Measurements from ENCODE around the gene MKRN2OS.

The MKRN2OS gene

DNA sequence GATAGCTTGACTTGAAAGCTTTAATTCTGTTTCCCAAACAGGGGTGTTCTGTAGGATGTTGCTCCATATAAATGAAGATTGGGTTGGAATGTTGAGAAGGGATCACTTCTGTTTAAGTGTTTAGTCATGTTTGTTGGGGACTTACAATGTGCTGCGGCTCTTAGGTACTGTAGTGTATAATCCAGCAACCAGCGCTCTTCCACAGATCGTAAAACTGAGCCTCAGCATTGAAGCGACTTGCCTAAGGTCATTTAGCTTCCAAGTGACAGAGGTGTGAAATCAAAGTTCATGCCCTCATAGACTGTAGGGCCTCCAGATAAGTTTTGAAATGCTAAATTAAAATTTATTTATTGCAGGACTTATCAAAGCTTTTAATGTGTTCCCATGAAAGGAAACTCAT, 13.4 kb upstream of the MKRN2OS start:
- Histone ChIP-seq H3K27ac (peak overlapping the region in 6 of 11 experiments; percentile 59 to 94 (median 88); a peak in 6 of 22 replicates), H4K20me1 (peaks cover 50 to 67% (median 60%) of the 10 kb centered on the region in 11 experiments; a peak in 21 of 22 replicates), H3K36me3 (0 out of 22 replicates have a peak, but pooled peaks cover 0 to 9% (median 0%) of the 10 kb centered on the region in 11 experiments), H3K9me3 (replicated peaks in 1 of 11) (no peaks in the 10 kb centered on the region), H3K4me3 (peak overlapping the region in 9 of 10 experiments; percentile 72 to 94 (median 82); a peak in 13 of 20 replicates), H3K9ac (peak overlapping the region; percentile 87 to 97 (median 91); a peak in 19 of 22 replicates), H3K4me2 (peak overlapping the region; percentile 79 to 98 (median 90)), H3K27me3 (peaks cover 0 to 19% (median 10%) of the 10 kb centered on the region in 11 experiments; a peak in 18 of 22 replicates), H3K4me1 (peaks cover 46 to 59% (median 52%) of the 10 kb centered on the region in 10 experiments)
- TF ChIP-seq Cebpa-rat (IDR thresholded peaks at IDR 0.05): no peak

DNA sequence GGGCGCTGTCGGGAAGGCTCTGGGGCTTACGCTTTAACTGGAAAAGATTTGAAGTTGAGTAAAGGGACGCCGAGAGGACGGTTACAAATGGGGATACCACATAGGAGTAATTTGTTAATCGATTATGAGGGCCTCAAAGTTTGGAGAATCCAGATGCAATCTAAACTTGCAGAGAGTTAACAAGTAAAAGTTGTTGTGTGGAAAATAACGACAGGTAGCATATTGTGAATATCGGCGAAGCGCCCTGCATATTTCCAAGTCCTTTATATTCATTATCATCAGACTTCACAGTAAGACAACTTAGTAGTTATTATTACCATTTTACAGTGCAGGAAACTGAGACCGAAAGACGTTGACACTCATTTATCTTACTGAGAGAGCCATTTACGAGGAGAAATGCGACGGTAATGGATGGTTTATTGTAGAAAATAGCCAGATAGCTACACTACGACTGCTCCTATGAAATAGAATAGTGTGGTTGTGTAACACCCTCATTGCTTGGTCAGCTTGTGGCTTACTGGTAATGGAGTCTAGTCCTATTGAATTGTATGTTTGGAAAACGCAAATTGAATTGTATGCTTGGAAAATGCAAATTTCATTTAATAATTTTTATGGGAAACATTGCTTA, 12.3 kb upstream of the MKRN2OS start:
- Histone ChIP-seq H4K20me1 (peaks cover 42 to 56% (median 49%) of the 10 kb centered on the region in 11 experiments; a peak in 21 of 22 replicates), H3K4me3 (peak overlapping the region; percentile 72 to 94 (median 83)), H3K4me1 (peaks cover 46 to 56% (median 52%) of the 10 kb centered on the region in 10 experiments), H3K4me2 (peak overlapping the region; percentile 79 to 98 (median 90)), H3K9ac (peak overlapping the region; percentile 87 to 97 (median 91)), H3K27ac (peak overlapping the region; percentile 59 to 94 (median 89)), H3K36me3 (0 out of 22 replicates have a peak, but pooled peaks cover 0 to 2% (median 0%) of the 10 kb centered on the region in 11 experiments), H3K27me3 (peaks cover 0 to 21% (median 11%) of the 10 kb centered on the region in 11 experiments; a peak in 18 of 22 replicates), H3K9me3 (replicated peaks in 1 of 11) (no peaks in the 10 kb centered on the region)
- TF ChIP-seq Cebpa-rat (IDR thresholded peaks at IDR 0.05): 0 out of 22 replicates have a peak, but pooled peaks of 1 of the 11 experiments have one; percentile 10

DNA sequence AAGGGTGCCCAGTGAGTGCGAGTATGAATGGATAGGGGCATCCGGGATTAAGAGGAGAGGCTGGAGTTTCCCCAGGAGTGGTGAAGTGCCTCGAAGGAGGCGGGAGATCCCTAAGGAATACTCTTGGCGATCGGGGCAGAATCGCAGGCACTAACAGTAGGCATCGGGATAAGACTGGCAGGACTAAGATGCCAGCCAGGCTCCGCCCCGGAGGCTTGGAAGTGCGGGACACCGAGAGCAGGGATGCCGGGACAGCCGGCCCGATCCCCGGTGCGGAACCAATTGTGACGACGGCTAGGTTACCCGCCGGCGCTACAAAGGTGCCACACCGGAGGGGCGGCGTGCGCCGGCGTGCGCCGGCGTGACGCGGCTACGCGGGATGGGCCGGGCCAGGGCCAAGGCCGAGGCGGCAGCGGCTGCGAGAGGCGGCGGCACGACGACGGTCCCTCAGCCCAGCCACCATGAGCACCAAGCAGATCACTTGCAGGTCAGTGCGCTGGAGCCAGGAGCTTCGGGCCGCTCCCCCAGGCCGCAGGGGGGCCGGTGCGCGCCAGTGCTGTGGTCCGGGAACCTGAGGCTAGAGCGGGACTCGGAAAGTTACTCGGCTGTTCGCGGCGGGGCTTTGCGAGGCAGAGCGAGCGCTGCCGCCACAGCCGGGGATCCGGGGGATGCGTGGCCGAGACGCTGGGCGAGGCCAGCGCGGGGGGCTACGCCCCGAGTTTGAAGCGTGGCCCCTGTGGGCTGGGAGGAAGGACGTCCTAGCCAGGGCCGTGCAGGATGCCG, 11.6 kb upstream of the MKRN2OS start, which contains the start of gene MKRN2:
Gene MKRN2 (plus strand): TSS at position 398 of the 783 bp plus-strand sequence. CDS start 64 bp downstream, at position 462.
- no peaks in the 10 kb centered on the region for H3K36me3 ChIP-seq
- H3K4me1 ChIP-seq: peaks cover 43 to 54% (median 48%) of the 10 kb centered on the region in 10 experiments
- TF ChIP-seq Cebpa-rat (IDR thresholded peaks at IDR 0.05): no peak

DNA sequence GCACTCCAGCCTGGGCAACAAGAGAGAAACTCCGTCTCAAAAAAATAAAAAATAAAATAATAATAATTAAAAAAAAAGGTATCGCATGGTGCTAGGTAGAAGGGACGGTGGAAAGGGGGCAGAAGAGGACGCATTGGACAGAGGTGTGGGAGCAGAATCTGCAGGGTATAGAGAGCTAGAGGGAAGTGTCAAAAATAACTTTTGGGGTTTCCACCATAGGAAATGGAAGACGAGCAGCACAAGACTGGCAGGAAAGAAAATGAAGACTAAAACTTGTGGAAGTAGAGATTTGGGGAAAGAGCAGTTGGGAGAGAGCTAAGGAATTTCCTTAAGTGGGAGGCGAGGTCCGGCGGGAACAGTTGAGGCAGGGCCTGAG, 11.0 kb upstream of the MKRN2OS start:
- Histone ChIP-seq H3K4me1 (peaks cover 39 to 50% (median 44%) of the 10 kb centered on the region in 10 experiments), H3K27me3 (peaks cover 0 to 21% (median 11%) of the 10 kb centered on the region in 11 experiments; a peak in 18 of 22 replicates), H3K9ac (peak overlapping the region; percentile 87 to 97 (median 91)), H4K20me1 (peaks cover 29 to 43% (median 36%) of the 10 kb centered on the region in 11 experiments; a peak in 20 of 22 replicates), H3K9me3 (replicated peaks in 1 of 11) (no peaks in the 10 kb centered on the region), H3K4me3 (peak overlapping the region; percentile 72 to 94 (median 83)), H3K27ac (peak overlapping the region; percentile 59 to 94 (median 89)), H3K36me3 (no peaks in the 10 kb centered on the region), H3K4me2 (peak overlapping the region; percentile 79 to 98 (median 89))
- TF ChIP-seq Cebpa-rat (IDR thresholded peaks at IDR 0.05): no peak

More for the DNA sequence above, 11.6 kb upstream of the MKRN2OS start, which contains the start of gene MKRN2:
- H3K4me2 ChIP-seq: peak within 1 kb of the TSS; percentile 79 to 98 (median 90)
- peak within 1 kb of the TSS; percentile 72 to 94 (median 83) for H3K4me3 ChIP-seq
- H4K20me1 ChIP-seq: peaks cover 34 to 49% (median 42%) of the 10 kb centered on the region in 11 experiments; a peak in 21 of 22 replicates
- no peaks in the 10 kb centered on the region for H3K9me3 ChIP-seq (replicated peaks in 1 of 11)
- H3K27ac ChIP-seq: peak within 1 kb of the TSS; percentile 59 to 94 (median 89)
- H3K9ac ChIP-seq: peak within 1 kb of the TSS; percentile 87 to 97 (median 91)
- H3K27me3 ChIP-seq: peaks cover 0 to 21% (median 11%) of the 10 kb centered on the region in 11 experiments; a peak in 18 of 22 replicates

DNA sequence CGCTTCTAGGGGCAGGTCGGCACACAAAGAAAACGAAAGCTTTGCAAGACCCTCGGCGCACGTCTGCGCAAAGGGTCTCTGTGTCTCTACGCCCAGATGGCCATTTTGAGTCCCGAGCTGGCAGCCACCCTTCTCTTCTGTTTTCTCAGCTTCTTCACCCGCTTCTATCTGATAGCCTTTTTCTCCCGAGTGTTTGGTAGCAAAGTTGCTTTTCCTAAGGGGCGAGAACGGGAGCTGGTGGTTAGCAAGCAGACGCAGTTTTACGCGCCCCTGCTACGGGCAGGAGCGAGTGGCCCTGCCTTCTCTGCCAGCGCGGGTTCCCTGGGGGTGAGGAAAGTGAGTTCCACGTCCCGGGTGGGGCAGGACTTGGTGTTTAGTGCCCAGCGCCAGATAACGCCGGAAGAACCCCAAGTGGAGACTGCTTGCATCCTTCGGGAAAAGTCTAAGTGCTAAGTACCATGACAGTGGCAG, 8.7 kb upstream of the MKRN2OS start:
- peak overlapping the region; percentile 43 to 81 (median 72) for H3K4me2 ChIP-seq
- H3K36me3 ChIP-seq: no peaks in the 10 kb centered on the region
- H3K27me3 ChIP-seq: peaks cover 0 to 21% (median 11%) of the 10 kb centered on the region in 11 experiments; a peak in 18 of 22 replicates
- peaks cover 5 to 20% (median 13%) of the 10 kb centered on the region in 11 experiments; a peak in 19 of 22 replicates for H4K20me1 ChIP-seq
- H3K4me3 ChIP-seq: peak overlapping the region; percentile 47 to 70 (median 60)
- peak overlapping the region; percentile 67 to 81 (median 77) for H3K9ac ChIP-seq
- H3K27ac ChIP-seq: peak overlapping the region; percentile 54 to 78 (median 70); a peak in 20 of 22 replicates
- no peak for TF ChIP-seq Cebpa-rat (IDR thresholded peaks at IDR 0.05)
- peaks cover 16 to 28% (median 21%) of the 10 kb centered on the region in 10 experiments for H3K4me1 ChIP-seq
- no peaks in the 10 kb centered on the region for H3K9me3 ChIP-seq (replicated peaks in 1 of 11)

DNA sequence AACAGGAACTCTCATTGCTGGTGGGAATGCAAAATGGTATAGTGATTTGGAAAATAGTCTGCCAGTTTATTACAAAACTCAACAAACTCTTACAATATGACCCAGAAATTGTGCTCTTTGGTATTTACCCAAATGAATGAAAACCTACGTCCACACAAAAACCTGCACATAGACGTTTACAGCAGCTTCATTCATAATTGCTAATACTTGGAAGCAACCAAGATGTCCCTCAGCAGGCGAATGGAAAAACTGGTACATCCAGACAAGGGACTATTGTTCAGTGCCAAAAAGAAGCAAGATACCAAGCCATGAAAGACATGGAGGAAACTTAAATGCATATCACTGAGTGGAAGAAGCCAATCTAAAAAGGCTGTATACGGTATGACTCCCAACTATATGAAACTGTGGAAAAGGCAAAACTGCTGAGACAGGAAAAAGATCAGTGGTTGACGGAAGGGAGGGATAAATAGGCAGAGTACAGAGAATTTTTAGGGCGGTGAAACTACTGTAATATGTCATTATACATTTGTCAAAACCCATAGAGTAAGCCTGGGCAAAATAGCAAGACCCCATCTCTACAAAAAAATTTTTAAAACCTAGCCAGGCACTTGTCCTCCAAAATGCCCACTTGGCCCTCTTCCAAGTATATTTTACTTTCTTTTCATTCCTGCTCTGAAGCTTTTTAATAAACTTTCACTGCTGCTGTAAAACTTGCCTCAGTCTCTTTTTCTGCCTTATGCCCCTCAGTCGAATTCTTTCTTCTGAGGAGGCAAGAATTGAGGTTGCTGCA, 4.9 kb upstream of the MKRN2OS start:
- H3K9ac ChIP-seq: no peak overlapping the region
- no peak overlapping the region for H3K4me2 ChIP-seq
- no peaks in the 10 kb centered on the region for H4K20me1 ChIP-seq
- no peaks in the 10 kb centered on the region for H3K36me3 ChIP-seq
- no peaks in the 10 kb centered on the region for H3K9me3 ChIP-seq (replicated peaks in 1 of 11)
- H3K4me1 ChIP-seq: peaks cover 0 to 5% (median 0%) of the 10 kb centered on the region in 10 experiments; a peak in 1 of 20 replicates
- peaks cover 0 to 17% (median 11%) of the 10 kb centered on the region in 11 experiments; a peak in 18 of 22 replicates for H3K27me3 ChIP-seq
- TF ChIP-seq Cebpa-rat (IDR thresholded peaks at IDR 0.05): no peak
- no peak overlapping the region for H3K27ac ChIP-seq
- H3K4me3 ChIP-seq: no peak overlapping the region

DNA sequence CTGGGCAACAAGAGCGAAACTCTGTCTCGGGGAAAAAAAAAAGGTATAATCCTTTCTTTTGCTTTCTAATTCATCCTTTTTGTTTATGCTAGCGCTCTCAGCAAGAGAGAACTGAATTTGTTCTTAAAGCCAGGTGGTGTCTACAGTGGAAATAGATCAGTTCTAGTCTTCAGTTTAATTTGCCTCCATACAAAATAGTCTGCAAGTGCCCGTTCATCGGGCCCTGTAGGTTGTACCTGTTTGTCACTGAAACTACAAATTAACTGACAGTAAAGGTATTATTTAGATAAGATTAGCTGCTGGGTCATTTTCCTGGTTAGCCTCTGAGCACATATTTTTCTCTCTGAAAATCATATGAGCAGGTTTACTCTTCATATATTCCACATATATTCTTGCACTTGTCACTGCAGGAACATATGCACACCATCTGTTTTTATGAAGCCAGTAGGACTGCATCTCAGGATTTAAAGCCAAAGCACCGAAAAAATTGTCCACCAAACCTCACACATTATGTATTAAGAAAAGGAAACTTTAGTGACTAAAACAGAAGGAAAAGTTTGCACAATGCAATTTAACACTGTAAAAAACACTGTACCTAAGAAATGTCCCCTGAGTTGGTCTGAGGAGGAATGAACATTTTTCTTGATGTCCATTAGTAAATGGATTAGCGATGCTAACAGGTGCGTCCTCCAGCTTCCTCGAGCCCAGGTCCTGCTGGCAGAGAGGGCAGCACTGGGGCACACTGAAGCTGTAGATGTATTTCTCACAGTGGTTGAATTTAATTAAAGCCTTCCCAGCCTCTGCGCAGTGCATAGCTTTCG, 437 bp downstream of the MKRN2OS start:
- Histone ChIP-seq H3K36me3 (peaks cover 11 to 33% (median 22%) of the 10 kb centered on the region in 11 experiments; a peak in 20 of 22 replicates), H3K9me3 (replicated peaks in 1 of 11) (no peaks in the 10 kb centered on the region), H3K4me2 (no peak overlapping the region), H3K27ac (no peak overlapping the region), H3K4me3 (no peak overlapping the region), H3K4me1 (peaks cover 0 to 6% (median 0%) of the 10 kb centered on the region in 10 experiments; a peak in 3 of 20 replicates), H3K27me3 (no peaks in the 10 kb centered on the region), H3K9ac (no peak overlapping the region), H4K20me1 (no peaks in the 10 kb centered on the region)
- TF ChIP-seq Cebpa-rat (IDR thresholded peaks at IDR 0.05): no peak
